H1 (cell line): ENCODE measurements around the gene SLC25A12. TPM values are rescaled to one million over a fixed set of nuclear protein-coding genes. Genes with fewer than 3 reads are reported as not detected.

Experiments
- CTCF ChIA-PET: fragments of 300-600 bp; sonication (Branson Sonifier 250); formaldehyde crosslinking; loops from one replicate; lab custom pipeline; 2021; ENCODE audit not compliant: partially characterized antibody; lab: Charles Lee
- POLR2A ChIA-PET: fragments of 300-600 bp; sonication (Branson Sonifier 250); formaldehyde crosslinking; loops from one replicate; lab custom pipeline; 2021; ENCODE audit warnings: inconsistent platforms; ENCODE audit not compliant: partially characterized antibody; lab: Charles Lee
- DNase-seq, 2 experiments: peaks; one replicate each; pipeline versions ENCODE4 v3.0.0 to v3.0.0-alpha.2; 2010 to 2022; ENCODE audit warnings: low spot score in 2 of 2, low read depth in 1 of 2, mixed read lengths in 1 of 2
- FAIRE-seq: peaks from 2 replicates; lab custom pipeline; 2011; peaks lifted over from hg19 to GRCh38; lab: Jason Lieb, UNC
- H2AFZ ChIP-seq: 2 replicates; pipeline ENCODE4 v1.8.1; 2012; ENCODE audit warnings: low read length, inconsistent platforms
- H2AK5ac ChIP-seq: 2 replicates; pipeline ENCODE4 v1.6.1; 2013; ENCODE audit warnings: low read depth, low read length
- H2BK120ac ChIP-seq: replicated peaks from 2 replicates; pipeline ENCODE3; 2013; ENCODE audit warnings: low read depth, low read length, inconsistent platforms
- H2BK12ac ChIP-seq: 2 replicates; pipeline ENCODE4 v1.6.1; 2013; ENCODE audit warnings: low read depth, low read length
- H2BK15ac ChIP-seq: 2 replicates; pipeline ENCODE4 v1.6.1; 2013; ENCODE audit warnings: low read length
- H2BK20ac ChIP-seq: 2 replicates; pipeline ENCODE4 v1.6.1; 2013; ENCODE audit warnings: low read length
- H2BK5ac ChIP-seq: 2 replicates; pipeline ENCODE4 v1.6.1; 2013; ENCODE audit warnings: low read depth, low read length
- H3K14ac ChIP-seq: 2 replicates; pipeline ENCODE4 v1.6.1; 2013; ENCODE audit warnings: inconsistent platforms; ENCODE audit not compliant: insufficient read length
- H3K18ac ChIP-seq: 2 replicates; pipeline ENCODE4 v1.6.1; 2013; ENCODE audit warnings: low read length; ENCODE audit errors: extremely low read depth
- H3K23ac ChIP-seq: 2 replicates; pipeline ENCODE4 v1.6.1; 2013; ENCODE audit warnings: inconsistent platforms; ENCODE audit not compliant: insufficient read length
- H3K23me2 ChIP-seq: 2 replicates; pipeline ENCODE4 v1.6.1; 2013; ENCODE audit warnings: low read depth, low read length
- H3K27ac ChIP-seq: 2 replicates; pipeline ENCODE4 v1.6.1; 2011; ENCODE audit warnings: low read depth, low read length, inconsistent platforms
- H3K27me3 ChIP-seq, 4 experiments: replicated peaks in 1 of 4; 1 replicate in 1 of 4; 2 replicates in 3 of 4; pipeline versions ENCODE4 v1.6.1 to v1.8.1; 2011 to 2013; ENCODE audit warnings: low read length in 3 of 4, mild to moderate bottlenecking in 3 of 4, inconsistent platforms in 2 of 4, mixed read lengths in 2 of 4, moderate library complexity in 1 of 4; ENCODE audit not compliant: control insufficient read depth in 3 of 4, insufficient read depth in 3 of 4; ENCODE audit errors: extremely low read depth in 1 of 4
- H3K36me3 ChIP-seq, 4 experiments: 2 replicates each; pipeline versions ENCODE4 v1.6.1 to v1.8.1; 2011 to 2013; ENCODE audit warnings: mild to moderate bottlenecking in 4 of 4, low read length in 3 of 4, moderate library complexity in 2 of 4, control low read depth in 1 of 4, inconsistent platforms in 1 of 4; ENCODE audit not compliant: insufficient read depth in 4 of 4, control insufficient read depth in 2 of 4
- H3K4ac ChIP-seq: replicated peaks from 2 replicates; pipeline ENCODE3; 2013; ENCODE audit warnings: low read length, low read depth, mixed read lengths, inconsistent platforms; ENCODE audit not compliant: insufficient read length
- H3K4me1 ChIP-seq, 4 experiments: replicated peaks in 1 of 4; 1 replicate in 1 of 4; 2 replicates in 3 of 4; pipeline versions ENCODE4 v1.6.1 to v1.8.1; 2011 to 2013; ENCODE audit warnings: low read length in 3 of 4, inconsistent platforms in 2 of 4, mixed read lengths in 1 of 4; ENCODE audit not compliant: insufficient read depth in 4 of 4, control insufficient read depth in 3 of 4
- H3K4me2 ChIP-seq, 2 experiments: 2 replicates each; pipeline versions ENCODE4 v1.6.1 to v1.8.1; 2011 to 2013; ENCODE audit warnings: low read depth in 2 of 2, low read length in 2 of 2, control low read depth in 1 of 2, inconsistent platforms in 1 of 2, mild to moderate bottlenecking in 1 of 2; ENCODE audit not compliant: insufficient read depth in 1 of 2
- H3K4me3 ChIP-seq, 4 experiments: fragments of 200-600, 300-600 bp in 1 of 4; sonication (generic), shearing (Covaris generic), sonication (Bioruptor Twin) in 1 of 4; 2 replicates each; pipeline versions ENCODE4 v1.5.1 to v1.8.1; 2011 to 2016; ENCODE audit warnings: low read length in 4 of 4, low read depth in 3 of 4, control low read depth in 2 of 4, inconsistent platforms in 2 of 4, mild to moderate bottlenecking in 2 of 4, mixed read lengths in 1 of 4, moderate library complexity in 1 of 4; ENCODE audit not compliant: insufficient read depth in 2 of 4; ENCODE audit errors: extremely low read depth in 1 of 4
- H3K56ac ChIP-seq: replicated peaks from 2 replicates; pipeline ENCODE3; 2013; ENCODE audit warnings: low read depth, mild to moderate bottlenecking, mixed read lengths, low read length, inconsistent platforms; ENCODE audit not compliant: insufficient read length
- H3K79me1 ChIP-seq: 2 replicates; pipeline ENCODE4 v1.6.1; 2013; ENCODE audit warnings: low read depth, low read length, control low read depth
- H3K79me2 ChIP-seq, 2 experiments: 2 replicates each; pipeline versions ENCODE4 v1.6.1 to v1.8.1; 2012 to 2013; ENCODE audit warnings: low read length in 2 of 2, mild to moderate bottlenecking in 2 of 2, inconsistent platforms in 1 of 2; ENCODE audit not compliant: insufficient read depth in 2 of 2, control insufficient read depth in 1 of 2
- H3K9ac ChIP-seq, 4 experiments: replicated peaks in 1 of 4; 1 replicate in 1 of 4; 2 replicates in 3 of 4; pipeline versions ENCODE4 v1.6.1 to v1.8.1; 2011 to 2013; ENCODE audit warnings: low read depth in 3 of 4, low read length in 3 of 4, control low read depth in 2 of 4, mild to moderate bottlenecking in 2 of 4, moderate library complexity in 2 of 4, inconsistent platforms in 1 of 4; ENCODE audit errors: extremely low read depth in 1 of 4
- H3K9me3 ChIP-seq, 2 experiments: 2 replicates each; pipeline versions ENCODE4 v1.6.1 to v1.8.1; 2012 to 2013; ENCODE audit warnings: mild to moderate bottlenecking in 2 of 2, moderate library complexity in 2 of 2, control low read depth in 1 of 2, inconsistent platforms in 1 of 2, low read depth in 1 of 2, low read length in 1 of 2, mixed read lengths in 1 of 2; ENCODE audit not compliant: insufficient read depth in 2 of 2
- H4K20me1 ChIP-seq, 2 experiments: replicated peaks in 1 of 2; 2 replicates each; pipeline versions ENCODE3 to v1.8.1; 2011 to 2013; ENCODE audit warnings: inconsistent platforms in 2 of 2, low read length in 2 of 2, mild to moderate bottlenecking in 1 of 2; ENCODE audit not compliant: insufficient read depth in 2 of 2, control insufficient read depth in 1 of 2
- H4K5ac ChIP-seq: 2 replicates; pipeline ENCODE4 v1.6.1; 2013; ENCODE audit warnings: low read length, low read depth, mixed read lengths, inconsistent platforms; ENCODE audit not compliant: insufficient read length
- H4K8ac ChIP-seq: 2 replicates; pipeline ENCODE4 v1.8.0; 2013; ENCODE audit warnings: mild to moderate bottlenecking, moderate library complexity, low read length, inconsistent platforms; ENCODE audit not compliant: insufficient read depth; ENCODE audit errors: extremely low read depth
- H4K91ac ChIP-seq: replicated peaks from 2 replicates; pipeline ENCODE3; 2013; ENCODE audit warnings: low read length, mixed read lengths, inconsistent platforms; ENCODE audit not compliant: insufficient read length
- BCL11A ChIP-seq, 2 experiments: IDR thresholded peaks; one replicate each; pipeline ENCODE4 v1.6.1; 2011; ENCODE audit warnings: low read depth in 2 of 2, low read length in 2 of 2, mild to moderate bottlenecking in 2 of 2
- JUN ChIP-seq: IDR thresholded peaks from 2 replicates; pipeline ENCODE4 v1.6.1; 2011; ENCODE audit warnings: low read depth, mild to moderate bottlenecking, improper control_type of control experiment, low read length
- WGBS, 2 experiments: shearing (Covaris generic) in 1 of 2; methylation state at CpG; one replicate each; pipeline versions ENCODE4 v1.1.6 to v1.1.7; 2013 to 2015; ENCODE audit warnings: low lambda C conversion rate in 2 of 2, mixed read lengths in 2 of 2, inconsistent platforms in 1 of 2, low coverage in 1 of 2, missing lambda C conversion rate in 1 of 2; ENCODE audit not compliant: insufficient replicate concordance in 2 of 2, insufficient coverage in 1 of 2, insufficient read length in 1 of 2; ENCODE audit errors: extremely low coverage in 1 of 2, missing lambda C conversion rate in 1 of 2; 5-methylcytosine and 5-hydroxymethylcytosine counted together
- polyA plus RNA-seq, 7 experiments: library from polyadenylated mRNA; depleted of rRNA in 3 of 7; stranded (reverse) in 5 of 7; unstranded in 2 of 7; fragments of >200 nt in 5 of 7; fragments of 200-250 nt in 2 of 7; gene quantifications; 1 replicate in 5 of 7; 2 replicates in 1 of 7; 4 replicates in 1 of 7; pipeline versions ENCODE4 v1.2.1 to v1.2.3, GENCODE V29; 2011 to 2013; ENCODE audit warnings: missing spikeins in 2 of 7, mixed read lengths in 2 of 7
- total RNA-seq: library from RNA; stranded (reverse); fragmentation: NEBNext Ultra II Directional; extraction: Animal tissue kit (Norgen Biotek cat#: 25700); gene quantifications from 2 replicates; pipeline ENCODE4 v1.2.1, GENCODE V29; 2021

SLC25A12 gene
- total and polyA plus RNA-seq, 2 of the 8 experiments (the other 6 are each of a cell fraction or from before 2014, with no cell fraction given): 7.7 to 10.2 TPM

- Histone ChIP-seq H2AFZ (no peak overlapping the region), H3K4ac (no peak overlapping the region), H3K23ac (no peak overlapping the region), H3K79me1 (no peaks in the 10 kb centered on the region), H2BK15ac (no peak overlapping the region), H4K91ac (no peak overlapping the region), H2BK120ac (no peak overlapping the region), H3K79me2 (no peaks in the 10 kb centered on the region), H3K14ac (no peak overlapping the region), H2BK20ac (no peak overlapping the region), H3K4me1 (no peaks in the 10 kb centered on the region), H3K36me3 (peaks cover 0 to 32% (median 8%) of the 10 kb centered on the region in 4 experiments; a peak in 5 of 8 replicates), H3K9ac (no peak overlapping the region), H3K56ac (no peak overlapping the region), H2BK12ac (no peak overlapping the region), H2AK5ac (no peak overlapping the region), H3K27ac (no peak overlapping the region), H3K4me2 (no peak overlapping the region), H3K9me3 (no peaks in the 10 kb centered on the region), H2BK5ac (no peak overlapping the region), H4K5ac (no peak overlapping the region), H4K20me1 (no peaks in the 10 kb centered on the region), H4K8ac (no peak overlapping the region), H3K23me2 (no peaks in the 10 kb centered on the region), H3K18ac (no peak overlapping the region), H3K27me3 (no peaks in the 10 kb centered on the region), H3K4me3 (no peak overlapping the region)
- no peak for TF ChIP-seq JUN
- TF ChIP-seq BCL11A (IDR thresholded peaks at IDR 0.05; ENCODE audit: low read depth in 2 of 2, low read length in 2 of 2): no peak
- CTCF ChIA-PET: interaction anchor here (1.1 kb wide), 1 partner anchor 9 kb away, joined by 4 read pairs; no protein-coding TSS in a partner anchor
- POLR2A ChIA-PET: no interaction called here
- no peak for DNase-seq
- no peak for FAIRE-seq
- WGBS, 2 experiments: 85% methylated on average over 3 of the region's 3 CpGs; no CpG with 5 or more reads in 1 of the 2 experiments
Measured at GRCh38 chr2:171747371-171747770, 146.7 kb downstream of the SLC25A12 start.
